Esophagus squamous epithelium (tissue), 5 donors: ENCODE data around the gene CTU1. TPM values are rescaled to one million over a fixed set of nuclear protein-coding genes. Genes with fewer than 3 reads are reported as not detected.
A peak's percentile ranks its signal among the peaks of the same experiment; 100 is the strongest.

Experiments used
- DNase-seq: peaks from one replicate; lab custom pipeline; 2025; lab: John Stamatoyannopoulos, UW
- H3K27ac ChIP-seq, 4 donors: fragments of 200-600 bp; sonication (generic); one replicate each; pipeline ENCODE4 v1.5.1; 2016 to 2019; ENCODE audit warnings: mild to moderate bottlenecking in 1 of 4
- H3K27me3 ChIP-seq, 4 donors: fragments of 200-600 bp; sonication (generic); 1 replicate in 3 of 4; 2 replicates in 1 of 4; pipeline versions ENCODE4 v1.5.1 to v1.6.0; 2017 to 2021; ENCODE audit warnings: antibody characterized with exemption in 1 of 4
- H3K36me3 ChIP-seq, 3 donors: fragments of 200-600 bp; sonication (generic); one replicate each; pipeline ENCODE4 v1.5.1; 2016 to 2019
- H3K4me1 ChIP-seq, 3 donors: fragments of 200-600 bp; sonication (generic); one replicate each; pipeline ENCODE4 v1.5.1; 2017 to 2019
- H3K4me3 ChIP-seq, 4 donors: fragments of 200-600 bp; sonication (generic); 1 replicate in 3 of 4; 2 replicates in 1 of 4; pipeline ENCODE4 v1.5.1; 2016 to 2019; ENCODE audit warnings: mild to moderate bottlenecking in 2 of 4, moderate library complexity in 1 of 4
- H3K9me3 ChIP-seq, 3 donors: fragments of 200-600 bp; sonication (generic); one replicate each; pipeline ENCODE4 v1.5.1; 2016 to 2019
- CTCF ChIP-seq, 6 experiments: fragments of 450-650 bp in 4 of 6; fragments of 200-600 bp in 2 of 6; sonication (generic) in 2 of 6; IDR thresholded peaks; one replicate each; pipeline ENCODE4 v1.5.1; 2016 to 2019; ENCODE audit warnings: antibody characterized with exemption in 6 of 6, mild to moderate bottlenecking in 4 of 6, moderate library complexity in 4 of 6
- POLR2A ChIP-seq, 4 donors: fragments of 450-650 bp; IDR thresholded peaks; one replicate each; pipeline ENCODE4 v1.6.1; 2017; ENCODE audit warnings: antibody characterized with exemption in 4 of 4, mild to moderate bottlenecking in 4 of 4, moderate library complexity in 3 of 4
- WGBS, 2 donors: methylation state at CpG; one replicate each; pipeline ENCODE4 v1.1.5; 2018; 5-methylcytosine and 5-hydroxymethylcytosine counted together
- intact Hi-C: fragments of 100-400 bp; cut with DNase I; formaldehyde crosslinking; loops from one replicate; pipeline ENCODE4 v1.15.0; 2022
- total RNA-seq, 4 donors: library from RNA; depleted of rRNA; stranded (reverse); fragments of >200 nt; gene quantifications; one replicate each; pipeline ENCODE4 v1.1.0, GENCODE V29; 2016
- donor health status: DM: yes; HTN: yes; CAD: no.

Gene CTU1
- total RNA-seq, 4 donors from 2014 or later, result 10.8 to 18.6 (median 13.5) TPM

- no peak for DNase-seq
- no peaks in the 10 kb centered on the region for H3K9me3 ChIP-seq
- intact Hi-C loops, result no loop called here
- 56 to 67% methylated on average over 5 to 6 of the region's 6 CpGs for WGBS, 2 donors
- H3K27ac ChIP-seq, result peak overlapping the region in 3 of 4 donors; percentile 35 to 77 (median 55)
- no peaks in the 10 kb centered on the region for H3K36me3 ChIP-seq
- peaks cover 0 to 7% (median 0%) of the 10 kb centered on the region in 3 donors for H3K4me1 ChIP-seq
- no peak for TF ChIP-seq POLR2A (IDR thresholded peaks at IDR 0.05)
- TF ChIP-seq CTCF (IDR thresholded peaks at IDR 0.05), result no peak
- peaks cover 0 to 30% (median 0%) of the 10 kb centered on the region in 4 donors for H3K27me3 ChIP-seq
- H3K4me3 ChIP-seq, result no peak overlapping the region
Measured at GRCh38 chr19:51123381-51123800, 15.2 kb upstream of the CTU1 start.

- H3K27me3 ChIP-seq, result peaks cover 0 to 26% (median 0%) of the 10 kb centered on the region in 4 donors
- no peak for DNase-seq
- intact Hi-C loops, result no loop called here
- no peaks in the 10 kb centered on the region for H3K36me3 ChIP-seq
- peak overlapping the region in 3 of 4 donors; percentile 35 to 77 (median 46) for H3K27ac ChIP-seq
- H3K4me3 ChIP-seq, result no peak overlapping the region
- 62 to 70% methylated on average over 13 to 18 of the region's 22 CpGs for WGBS, 2 donors
- TF ChIP-seq POLR2A (IDR thresholded peaks at IDR 0.05) (no peak), CTCF (IDR thresholded peaks at IDR 0.05) (no peak)
- H3K4me1 ChIP-seq, result peaks cover 0 to 5% (median 0%) of the 10 kb centered on the region in 3 donors
- H3K9me3 ChIP-seq, result no peaks in the 10 kb centered on the region
Measured at GRCh38 chr19:51122112-51122981, 14.1 kb upstream of the CTU1 start.

- Histone ChIP-seq H3K27ac (no peak overlapping the region), H3K27me3 (peaks cover 0 to 32% (median 0%) of the 10 kb centered on the region in 4 donors), H3K36me3 (no peaks in the 10 kb centered on the region), H3K4me3 (no peak overlapping the region), H3K9me3 (no peaks in the 10 kb centered on the region), H3K4me1 (peaks cover 0 to 5% (median 0%) of the 10 kb centered on the region in 3 donors)
- TF ChIP-seq CTCF (IDR thresholded peaks at IDR 0.05) (no peak), POLR2A (IDR thresholded peaks at IDR 0.05) (no peak)
- intact Hi-C loops, result no loop called here
- no peak for DNase-seq
- 83 to 84% methylated on average over 8 of the region's 8 CpGs for WGBS, 2 donors
Measured at GRCh38 chr19:51121257-51121656, 13.0 kb upstream of the CTU1 start.

- intact Hi-C loops, result no loop called here
- H3K4me1 ChIP-seq, result peaks cover 0 to 5% (median 0%) of the 10 kb centered on the region in 3 donors
- TF ChIP-seq POLR2A (IDR thresholded peaks at IDR 0.05) (no peak), CTCF (IDR thresholded peaks at IDR 0.05) (no peak)
- DNase-seq, result no peak
- H3K4me3 ChIP-seq, result no peak overlapping the region
- H3K9me3 ChIP-seq, result no peaks in the 10 kb centered on the region
- WGBS, 2 donors, result 50 to 85% methylated on average over 2 to 4 of the region's 6 CpGs
- peaks cover 0 to 32% (median 0%) of the 10 kb centered on the region in 4 donors for H3K27me3 ChIP-seq
- no peaks in the 10 kb centered on the region for H3K36me3 ChIP-seq
- no peak overlapping the region for H3K27ac ChIP-seq
Measured at GRCh38 chr19:51120160-51120559, 12.0 kb upstream of the CTU1 start.

GRCh38 chr19:51119611-51120010, 11.4 kb upstream of the CTU1 start:
- Histone ChIP-seq H3K4me1 (peaks cover 0 to 5% (median 0%) of the 10 kb centered on the region in 3 donors), H3K9me3 (no peaks in the 10 kb centered on the region), H3K36me3 (no peaks in the 10 kb centered on the region), H3K27ac (no peak overlapping the region), H3K27me3 (peaks cover 0 to 27% (median 0%) of the 10 kb centered on the region in 4 donors), H3K4me3 (no peak overlapping the region)
- DNase-seq, result no peak
- intact Hi-C loops, result no loop called here
- WGBS, 2 donors, result 42 to 73% methylated on average over 2 to 3 of the region's 6 CpGs
- TF ChIP-seq CTCF (IDR thresholded peaks at IDR 0.05) (no peak), POLR2A (IDR thresholded peaks at IDR 0.05) (no peak)
